Astrocyte (in vitro differentiated cells and primary cell): ENCODE measurements around the gene UBA52. TPM values are rescaled to one million over a fixed set of nuclear protein-coding genes. Genes with fewer than 3 reads are reported as not detected.
"Not testable (repeated sequence)": the region's sequence is repeated elsewhere in the genome, so short reads cannot be mapped to it uniquely, and the experiment has no call there.

Source experiments
- DNase-seq: peaks from one replicate; pipeline ENCODE4 v3.0.0-alpha.2; 2010; ENCODE audit warnings: low read depth
- FAIRE-seq: peaks from 2 replicates; lab custom pipeline; 2011; peaks lifted over from hg19 to GRCh38; lab: Jason Lieb, UNC
- H2AFZ ChIP-seq: 2 replicates; pipeline ENCODE4 v1.6.0; 2012; ENCODE audit warnings: low read depth, low read length, inconsistent platforms
- H3K27ac ChIP-seq: 2 replicates; pipeline ENCODE4 v1.5.1; 2011; ENCODE audit warnings: low read depth, low read length, inconsistent platforms
- H3K27me3 ChIP-seq: 2 replicates; pipeline ENCODE4 v1.6.0; 2011; ENCODE audit warnings: low read length, inconsistent platforms; ENCODE audit not compliant: insufficient read depth
- H3K36me3 ChIP-seq: 2 replicates; pipeline ENCODE4 v1.5.1; 2011; ENCODE audit warnings: low read length, inconsistent platforms; ENCODE audit not compliant: insufficient read depth
- H3K4me1 ChIP-seq: 2 replicates; pipeline ENCODE4 v1.5.1; 2011; ENCODE audit warnings: low read length, inconsistent platforms; ENCODE audit not compliant: insufficient read depth
- H3K4me2 ChIP-seq: 2 replicates; pipeline ENCODE4 v1.6.0; 2012; ENCODE audit warnings: low read length, inconsistent platforms
- H3K4me3 ChIP-seq: 2 replicates; pipeline ENCODE4 v1.5.1; 2011; ENCODE audit warnings: low read depth, mild to moderate bottlenecking, low read length, inconsistent platforms; ENCODE audit not compliant: insufficient read depth
- H3K79me2 ChIP-seq: 2 replicates; pipeline ENCODE4 v1.6.0; 2012; ENCODE audit warnings: mild to moderate bottlenecking, low read length, inconsistent platforms; ENCODE audit not compliant: insufficient read depth
- H3K9ac ChIP-seq: 2 replicates; pipeline ENCODE4 v1.6.0; 2012; ENCODE audit warnings: mild to moderate bottlenecking, low read length, inconsistent platforms
- H3K9me3 ChIP-seq: 2 replicates; pipeline ENCODE4 v1.5.1; 2012; ENCODE audit warnings: low read depth, mild to moderate bottlenecking, low read length, inconsistent platforms; ENCODE audit not compliant: insufficient read depth
- H4K20me1 ChIP-seq: 2 replicates; pipeline ENCODE4 v1.6.0; 2012; ENCODE audit warnings: low read length, inconsistent platforms; ENCODE audit not compliant: insufficient read depth
- H3K27ac Mint-ChIP-seq: one replicate; pipeline ENCODE4 v1.8.0; 2021; ENCODE audit warnings: mild to moderate bottlenecking, mixed read lengths; ENCODE audit not compliant: unreplicated experiment
- H3K27me3 Mint-ChIP-seq: one replicate; pipeline ENCODE4 v1.8.0; 2021; ENCODE audit warnings: low read depth, mixed read lengths; ENCODE audit not compliant: unreplicated experiment
- H3K36me3 Mint-ChIP-seq: one replicate; pipeline ENCODE4 v1.8.0; 2021; ENCODE audit warnings: low read depth, mixed read lengths; ENCODE audit not compliant: unreplicated experiment
- H3K4me1 Mint-ChIP-seq: one replicate; pipeline ENCODE4 v1.8.0; 2021; ENCODE audit warnings: low read depth, mixed read lengths; ENCODE audit not compliant: unreplicated experiment
- H3K4me3 Mint-ChIP-seq: one replicate; pipeline ENCODE4 v1.8.0; 2021; ENCODE audit warnings: mild to moderate bottlenecking, moderate library complexity, mixed read lengths; ENCODE audit not compliant: unreplicated experiment
- H3K9me3 Mint-ChIP-seq: one replicate; pipeline ENCODE4 v1.8.0; 2021; ENCODE audit warnings: mild to moderate bottlenecking, mixed read lengths; ENCODE audit not compliant: unreplicated experiment
- CTCF ChIP-seq: IDR thresholded peaks from 2 replicates; pipeline ENCODE4 v1.5.1; 2011; ENCODE audit warnings: low read depth, mild to moderate bottlenecking, inconsistent platforms, low read length, moderate library complexity; ENCODE audit not compliant: insufficient read depth
- EZH2 ChIP-seq: IDR thresholded peaks from 2 replicates; pipeline ENCODE4 v1.6.1; 2012; ENCODE audit warnings: mild to moderate bottlenecking, low read length, inconsistent platforms; ENCODE audit not compliant: insufficient read depth
- total RNA-seq: library from RNA; stranded (reverse); gene quantifications from 2 replicates; pipeline ENCODE4 v1.2.1, GENCODE V29; 2021

The UBA52 gene
- total RNA-seq, 1 donor from 2014 or later, result 1,287 TPM

GRCh38 chr19:18590273-18591272 lies 18.9 kb downstream of the UBA52 start:
- Mint-ChIP-seq H3K36me3 (no peaks in the 10 kb centered on the region), H3K4me3 (peak overlapping the region; percentile 86), H3K4me1 (peaks cover 12% of the 10 kb centered on the region), H3K9me3 (no peaks in the 10 kb centered on the region), H3K27me3 (peaks cover 2% of the 10 kb centered on the region), H3K27ac (peak overlapping the region; percentile 81)
- FAIRE-seq (no peak), DNase-seq (peak; percentile 74)
- TF ChIP-seq CTCF (peak; percentile 45), EZH2 (no peak)
- Histone ChIP-seq H2AFZ (no peak overlapping the region), H3K27me3 (no peaks in the 10 kb centered on the region), H4K20me1 (peaks cover 30% of the 10 kb centered on the region), H3K4me1 (peaks cover 19% of the 10 kb centered on the region), H3K4me3 (peak overlapping the region; percentile 74), H3K4me2 (peak overlapping the region; percentile 93), H3K27ac (peak overlapping the region; percentile 63), H3K36me3 (no peaks in the 10 kb centered on the region), H3K9me3 (no peaks in the 10 kb centered on the region), H3K9ac (no peak overlapping the region), H3K79me2 (no peaks in the 10 kb centered on the region)

GRCh38 chr19:18591735-18592385 lies 20.2 kb downstream of the UBA52 start:
- H3K27me3 ChIP-seq, result no peaks in the 10 kb centered on the region
- H3K27ac ChIP-seq, result no peak overlapping the region
- H3K9me3 ChIP-seq, result no peaks in the 10 kb centered on the region
- peaks cover 30% of the 10 kb centered on the region for H4K20me1 ChIP-seq
- H3K4me3 ChIP-seq, result no peak overlapping the region
- DNase-seq (no peak), FAIRE-seq (no peak)
- H3K4me2 ChIP-seq, result no peak overlapping the region
- peaks cover 19% of the 10 kb centered on the region for H3K4me1 ChIP-seq
- H3K27me3 Mint-ChIP-seq, result peaks cover 9% of the 10 kb centered on the region
- no peaks in the 10 kb centered on the region for H3K36me3 ChIP-seq
- H3K36me3 Mint-ChIP-seq, result no peaks in the 10 kb centered on the region
- no peak overlapping the region for H3K27ac Mint-ChIP-seq
- peaks cover 12% of the 10 kb centered on the region for H3K4me1 Mint-ChIP-seq
- no peaks in the 10 kb centered on the region for H3K79me2 ChIP-seq
- TF ChIP-seq EZH2, result no peak
- no peak for TF ChIP-seq CTCF
- H3K4me3 Mint-ChIP-seq, result no peak overlapping the region
- H3K9me3 Mint-ChIP-seq, result no peaks in the 10 kb centered on the region
- no peak overlapping the region for H3K9ac ChIP-seq
- no peak overlapping the region for H2AFZ ChIP-seq

DNA sequence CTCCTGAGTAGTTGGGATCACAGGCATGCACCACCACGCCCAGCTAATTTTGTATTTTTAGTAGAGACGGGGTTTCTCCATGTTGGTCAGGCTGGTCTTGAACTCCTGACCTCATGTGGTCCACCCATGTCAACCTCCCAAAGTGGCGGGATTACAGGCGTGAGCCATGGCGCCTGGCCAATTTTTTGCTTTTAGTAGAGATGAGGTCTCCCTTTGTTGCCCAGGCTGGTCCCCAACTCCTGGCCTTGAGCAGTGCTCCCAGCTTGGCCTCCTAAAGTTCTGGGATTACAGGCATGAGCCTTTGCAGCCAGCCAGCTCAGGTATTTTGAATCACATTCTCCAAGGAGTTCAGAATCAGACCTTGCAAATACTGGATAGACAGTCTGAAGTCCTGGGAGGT lies 21.1 kb downstream of the UBA52 start:
- peak overlapping the region; percentile 18 for H3K27ac Mint-ChIP-seq
- not testable (repeated sequence) for H3K36me3 Mint-ChIP-seq, H3K27ac ChIP-seq, H3K27me3 Mint-ChIP-seq, FAIRE-seq, H3K9ac ChIP-seq, H3K4me3 ChIP-seq, H3K79me2 ChIP-seq, H3K4me2 ChIP-seq, H3K36me3 ChIP-seq, H3K9me3 Mint-ChIP-seq, DNase-seq, H3K27me3 ChIP-seq, H3K9me3 ChIP-seq, H2AFZ ChIP-seq
- peaks cover 30% of the 10 kb centered on the region for H4K20me1 ChIP-seq
- H3K4me3 Mint-ChIP-seq, result peak overlapping the region; percentile 45
- peaks cover 19% of the 10 kb centered on the region for H3K4me1 ChIP-seq
- H3K4me1 Mint-ChIP-seq, result peaks cover 12% of the 10 kb centered on the region
